Brain pericyte (primary cell): ENCODE measurements around the gene MATCAP1.

Source experiments
- DNase-seq: peaks from one replicate; pipeline ENCODE4 v3.0.0-alpha.2; 2012; ENCODE audit warnings: low read depth, low spot score

MATCAP1 gene

DNA sequence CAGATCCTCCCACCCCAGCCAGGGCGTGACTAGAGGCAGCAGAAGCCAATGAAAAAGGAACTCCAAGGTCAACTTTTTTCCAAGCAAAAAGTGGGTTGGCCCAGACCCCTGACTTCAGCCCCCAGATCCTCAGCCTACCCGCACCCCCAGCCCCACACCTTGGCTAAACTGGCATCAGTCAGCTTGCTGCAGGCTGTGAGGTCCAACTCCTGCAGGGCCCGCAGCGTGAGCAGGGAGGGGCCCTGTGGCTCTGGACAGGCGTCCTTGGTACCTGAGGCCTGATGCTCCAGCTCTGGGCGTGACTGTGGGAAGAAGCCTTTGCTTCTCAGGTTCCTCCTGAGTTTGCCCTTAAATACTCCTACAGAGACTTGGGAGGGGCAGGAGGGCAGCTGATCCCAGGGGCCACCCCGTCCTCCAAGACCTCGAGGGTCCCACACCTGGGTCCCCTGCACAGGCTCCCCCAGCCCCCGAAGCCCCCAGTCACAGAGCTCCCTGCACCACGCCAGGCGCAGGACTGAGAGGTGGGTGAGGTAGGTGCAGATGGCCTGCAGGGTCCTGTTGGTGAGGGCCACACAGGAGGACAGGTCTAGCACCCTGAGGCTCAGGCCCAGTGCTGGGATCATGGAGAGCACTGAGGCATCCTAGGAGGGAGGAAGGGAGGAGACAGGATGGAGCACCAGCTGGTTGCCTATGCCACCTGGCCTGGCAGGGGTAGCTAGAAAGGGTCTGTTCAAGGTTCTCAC lies 24.6 kb upstream of the MATCAP1 start:
- DNase-seq, result no peak

DNA sequence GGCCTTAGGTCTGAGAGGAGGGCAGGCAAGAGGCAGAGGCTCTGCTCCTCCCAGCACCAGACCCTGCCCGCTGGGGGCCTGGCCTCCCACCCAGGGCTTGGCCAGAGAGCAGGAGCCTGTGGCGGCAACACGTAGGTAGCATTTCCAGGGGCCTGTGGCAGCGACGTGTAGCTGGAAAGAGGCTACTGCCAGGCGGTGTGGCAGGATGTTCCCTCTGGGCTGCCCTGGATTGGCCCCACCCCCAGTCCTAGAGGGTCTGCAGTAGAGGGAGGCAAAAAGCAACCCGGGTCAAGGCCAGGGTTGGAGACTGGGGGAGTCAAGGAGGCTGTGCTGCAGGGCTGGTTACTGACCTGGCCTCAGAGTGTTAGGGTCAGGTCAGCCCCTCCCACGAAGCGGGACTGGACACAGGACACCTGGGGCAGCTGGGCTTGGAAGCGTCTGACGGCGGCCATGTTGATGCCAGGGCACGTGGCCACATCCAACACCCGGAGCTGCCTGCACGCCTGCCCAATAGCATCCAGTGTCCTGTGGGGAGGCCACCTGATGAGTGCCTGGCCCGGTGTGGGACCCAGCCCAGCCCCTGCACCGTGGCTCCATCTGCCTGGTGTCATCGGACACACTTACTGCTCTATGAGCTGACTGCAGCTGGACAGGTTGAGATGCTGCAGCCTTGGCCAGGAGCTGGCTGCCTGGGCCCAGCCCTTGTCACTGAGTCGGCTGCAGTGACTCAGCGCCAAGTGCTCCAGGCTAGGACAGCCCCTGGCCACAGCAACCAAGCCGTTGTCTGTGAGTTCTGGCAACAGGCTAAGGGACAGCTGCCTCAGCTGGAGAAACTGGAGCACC lies 23.7 kb upstream of the MATCAP1 start:
- no peak for DNase-seq

DNA sequence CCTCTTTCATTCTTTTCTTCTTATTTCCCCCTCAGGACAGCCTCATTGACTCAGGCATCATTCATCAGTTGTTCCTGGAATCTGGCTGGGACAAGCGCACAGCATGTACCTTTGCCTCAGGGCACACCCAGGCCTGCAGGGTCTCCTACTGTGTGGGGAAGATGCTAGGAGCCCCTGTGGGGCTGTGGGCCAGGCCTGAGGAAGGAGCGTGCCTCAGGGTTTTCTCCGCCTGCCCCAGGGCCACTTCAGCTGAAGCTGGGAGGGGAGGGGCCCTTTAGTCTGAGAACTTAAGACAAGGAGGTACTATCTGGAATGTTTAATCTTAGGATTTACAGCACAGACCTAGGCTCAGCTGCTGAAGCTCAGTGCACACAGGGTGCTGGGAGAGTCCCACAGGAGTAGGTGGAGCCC lies 23.1 kb upstream of the MATCAP1 start:
- no peak for DNase-seq

DNA sequence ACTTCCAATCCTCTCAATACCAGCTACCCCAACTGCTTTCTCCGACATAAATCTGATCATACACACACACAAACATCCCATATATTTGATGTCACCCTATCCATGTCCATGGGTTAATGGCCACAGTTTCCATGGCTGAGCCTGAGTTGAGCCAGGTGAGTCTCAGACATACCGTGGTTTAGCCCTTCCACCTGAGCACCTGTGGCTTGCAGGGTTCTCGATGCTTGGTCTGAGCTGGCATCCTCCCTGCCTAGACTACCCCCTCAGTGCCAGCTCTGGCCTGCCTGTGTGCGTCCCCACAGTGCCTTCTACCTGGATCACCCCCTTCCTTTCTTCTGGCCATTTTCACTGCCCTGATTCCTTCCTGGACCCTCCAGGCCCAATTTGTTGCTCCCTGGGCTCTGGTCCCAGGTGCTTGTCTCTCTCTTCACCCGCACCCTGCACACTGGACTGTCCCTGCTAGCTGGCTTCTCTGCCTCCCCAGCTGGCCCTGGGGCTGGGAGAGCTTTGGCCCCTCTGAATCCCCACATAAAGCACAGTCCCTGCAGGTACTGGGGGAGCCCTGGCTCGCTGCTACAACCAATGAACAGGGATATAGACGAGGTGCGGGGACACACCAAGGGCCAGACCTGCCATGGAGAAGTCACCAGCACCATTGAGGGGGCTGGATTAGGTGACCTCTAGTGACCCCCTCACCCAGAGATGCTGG lies 22.5 kb upstream of the MATCAP1 start:
- DNase-seq, result no peak

DNA sequence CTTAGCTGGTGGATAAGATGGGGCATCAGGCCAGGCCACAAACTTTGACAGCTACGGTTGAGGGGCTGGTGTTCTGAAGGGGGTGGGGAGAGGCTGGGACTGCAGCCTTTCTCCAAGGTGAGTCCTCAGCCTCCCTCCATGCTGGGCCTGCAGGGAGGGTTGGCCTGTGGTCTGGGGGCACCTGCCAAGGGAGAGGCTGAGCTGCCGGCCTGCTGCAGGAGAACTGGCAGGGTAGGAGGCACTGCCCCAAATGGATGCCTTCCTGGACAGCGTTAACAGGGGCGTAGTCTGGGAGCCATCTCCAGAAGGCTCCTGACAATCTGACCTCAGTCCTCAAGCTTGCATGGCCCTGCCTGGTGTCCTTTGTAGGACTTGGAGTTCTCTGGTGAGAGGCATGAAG lies 20.3 kb upstream of the MATCAP1 start:
- DNase-seq, result no peak

DNA sequence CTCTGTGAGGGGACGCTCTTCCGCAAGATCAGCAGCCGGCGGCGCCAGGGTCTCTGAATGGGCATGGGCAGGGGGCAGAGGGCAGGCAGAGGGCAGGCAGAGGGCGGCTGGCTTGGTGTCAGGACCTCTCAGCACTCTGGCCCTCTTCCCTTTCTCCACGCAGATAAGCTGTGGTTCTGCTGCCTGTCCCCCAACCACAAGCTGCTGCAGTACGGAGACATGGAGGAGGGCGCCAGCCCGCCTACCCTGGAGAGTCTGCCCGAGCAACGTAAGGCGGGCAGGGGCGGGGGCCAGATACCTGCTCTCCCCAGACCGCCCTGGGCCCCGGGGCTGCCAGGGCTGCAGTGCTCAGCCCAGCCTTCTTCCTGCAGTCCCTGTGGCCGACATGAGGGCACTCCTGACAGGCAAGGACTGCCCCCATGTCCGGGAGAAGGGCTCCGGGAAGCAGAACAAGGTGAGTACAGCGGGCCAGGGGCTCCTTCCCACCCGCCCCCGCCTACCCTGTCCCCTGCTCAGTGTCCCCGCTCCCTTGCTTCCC lies 19.3 kb upstream of the MATCAP1 start:
- DNase-seq, result no peak

DNA sequence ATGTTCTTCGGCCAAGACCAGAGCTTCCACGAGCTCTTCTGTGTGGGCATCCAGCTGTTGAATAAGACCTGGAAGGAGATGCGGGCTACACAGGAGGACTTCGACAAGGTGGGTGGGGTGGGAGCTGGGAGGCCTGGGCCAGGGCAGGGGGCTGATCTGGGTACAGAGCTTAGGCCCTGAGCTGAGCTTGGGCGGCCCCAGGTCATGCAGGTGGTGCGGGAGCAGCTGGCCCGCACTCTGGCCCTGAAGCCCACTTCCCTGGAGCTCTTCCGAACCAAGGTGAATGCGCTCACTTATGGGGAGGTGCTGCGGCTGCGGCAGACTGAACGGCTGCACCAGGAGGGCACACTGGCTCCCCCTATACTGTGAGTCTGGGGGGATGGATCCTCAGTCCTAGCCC lies 18.7 kb upstream of the MATCAP1 start:
- DNase-seq, result no peak

DNA sequence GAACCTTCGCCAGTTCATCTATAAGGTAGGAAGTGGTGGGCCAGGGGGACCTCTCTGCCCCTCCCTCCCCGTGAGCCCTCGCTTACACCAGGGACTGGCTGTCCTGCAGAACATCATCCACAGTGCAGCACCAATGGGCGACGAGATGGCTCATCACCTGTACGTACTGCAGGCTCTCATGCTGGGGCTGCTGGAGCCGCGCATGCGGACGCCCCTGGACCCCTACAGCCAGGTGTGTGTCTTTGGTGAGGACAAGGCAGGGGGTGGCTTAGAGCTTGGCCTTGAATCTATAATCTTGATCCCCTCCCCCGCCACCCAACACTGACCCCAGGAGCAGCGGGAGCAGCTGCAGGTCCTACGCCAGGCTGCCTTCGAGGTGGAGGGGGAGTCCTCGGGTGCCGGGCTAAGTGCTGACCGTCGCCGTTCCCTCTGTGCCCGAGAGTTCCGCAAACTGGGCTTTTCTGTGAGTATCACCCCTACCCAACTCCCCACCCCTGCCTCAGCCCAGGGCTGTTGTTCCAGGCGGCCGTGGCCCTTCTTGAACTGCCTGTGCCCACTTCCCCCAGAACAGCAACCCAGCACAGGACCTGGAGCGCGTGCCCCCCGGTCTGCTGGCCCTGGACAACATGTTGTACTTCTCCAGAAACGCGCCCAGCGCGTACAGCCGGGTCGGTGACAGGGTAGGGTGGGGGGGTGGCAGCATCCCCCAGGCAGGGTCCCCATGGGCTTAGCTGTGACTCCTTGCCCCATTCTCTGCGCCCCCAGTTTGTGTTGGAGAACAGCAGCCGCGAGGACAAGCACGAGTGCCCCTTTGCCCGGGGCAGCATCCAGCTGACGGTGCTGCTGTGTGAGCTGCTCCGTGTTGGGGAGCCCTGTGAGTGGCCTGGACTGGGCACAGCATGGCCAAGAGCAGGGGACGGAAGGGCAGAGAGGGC lies 17.9 kb upstream of the MATCAP1 start:
- DNase-seq, result no peak

DNA sequence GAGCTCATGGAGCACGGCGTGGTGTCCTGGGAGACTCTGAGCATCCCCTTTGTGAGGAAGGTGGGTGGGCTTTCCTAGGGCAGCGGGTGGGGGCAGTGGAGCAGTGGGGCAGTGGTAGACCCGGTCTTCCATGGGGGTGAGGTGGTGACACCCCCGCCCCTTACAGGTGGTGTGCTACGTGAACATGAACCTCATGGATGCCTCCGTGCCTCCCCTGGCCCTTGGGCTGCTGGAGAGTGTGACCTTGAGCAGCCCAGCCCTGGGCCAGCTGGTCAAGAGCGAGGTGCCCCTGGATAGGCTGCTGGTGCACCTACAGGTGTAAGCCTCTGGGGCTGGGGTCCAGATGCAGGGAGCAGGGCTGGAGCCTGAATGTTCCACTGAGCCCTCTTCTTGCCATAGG lies 16.7 kb upstream of the MATCAP1 start:
- DNase-seq, result no peak

DNA sequence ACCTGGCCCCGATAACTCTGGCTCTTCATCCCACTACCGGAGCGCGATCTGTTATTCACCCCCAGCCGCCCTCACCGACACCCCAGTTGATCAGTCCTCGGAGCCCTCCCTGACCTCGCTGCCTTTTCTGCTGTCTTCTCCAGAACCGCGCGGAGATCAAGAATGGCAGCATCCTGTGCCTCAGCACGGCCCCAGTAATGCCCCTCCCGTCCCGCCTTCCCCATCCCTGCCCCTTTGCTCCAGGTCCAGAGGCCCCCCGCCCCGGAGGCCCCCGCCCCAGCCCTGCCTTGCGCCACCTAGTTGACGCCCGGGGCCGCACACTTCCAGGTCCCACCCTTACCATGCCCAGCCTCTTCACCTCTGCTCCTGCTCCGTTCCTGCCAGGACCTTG lies 16.0 kb upstream of the MATCAP1 start:
- DNase-seq, result no peak

DNA sequence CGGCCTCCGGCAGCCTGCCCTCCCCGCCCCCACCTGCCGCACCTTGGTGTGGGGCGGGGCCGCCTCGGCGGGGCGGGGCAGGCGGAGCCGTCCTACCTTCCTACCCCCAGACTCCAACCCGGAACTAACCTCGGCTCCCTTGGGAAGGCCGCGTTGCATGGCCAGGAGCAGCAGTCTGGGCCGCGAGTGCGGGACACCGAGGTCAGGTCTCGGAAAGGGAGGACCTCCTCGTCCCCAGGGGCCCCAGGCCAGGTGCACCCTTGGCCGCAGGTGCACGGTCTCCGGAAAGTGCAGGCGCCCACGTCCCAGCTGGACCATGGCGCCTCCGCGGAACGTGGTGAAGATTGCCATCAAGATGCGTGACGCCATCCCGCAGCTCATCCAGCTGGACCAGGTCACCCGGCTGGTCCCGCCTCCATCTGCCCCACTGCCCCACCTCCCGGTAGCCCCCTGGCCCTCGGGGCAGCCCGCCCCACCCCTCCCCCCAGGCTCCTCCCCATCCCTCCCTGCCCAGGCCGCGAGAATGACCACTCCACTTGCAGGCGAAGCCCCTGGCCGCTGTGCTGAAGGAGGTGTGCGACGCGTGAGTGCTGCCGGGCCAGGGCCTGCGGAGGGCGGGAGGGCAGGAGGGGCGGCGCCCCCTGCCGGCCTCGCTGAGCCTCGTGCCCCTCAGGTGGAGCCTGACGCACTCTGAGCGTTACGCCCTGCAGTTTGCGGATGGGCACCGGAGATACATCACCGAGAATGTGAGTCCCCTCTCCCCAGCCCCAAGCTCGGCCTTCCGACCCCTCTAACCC lies 15.4 kb upstream of the MATCAP1 start, which contains the start of gene ELMO3:
ELMO3 (plus strand) TSS at position 121 of the 797 bp plus-strand sequence; CDS start at position 317, 196 bp downstream.
- DNase-seq, result no peak

DNA sequence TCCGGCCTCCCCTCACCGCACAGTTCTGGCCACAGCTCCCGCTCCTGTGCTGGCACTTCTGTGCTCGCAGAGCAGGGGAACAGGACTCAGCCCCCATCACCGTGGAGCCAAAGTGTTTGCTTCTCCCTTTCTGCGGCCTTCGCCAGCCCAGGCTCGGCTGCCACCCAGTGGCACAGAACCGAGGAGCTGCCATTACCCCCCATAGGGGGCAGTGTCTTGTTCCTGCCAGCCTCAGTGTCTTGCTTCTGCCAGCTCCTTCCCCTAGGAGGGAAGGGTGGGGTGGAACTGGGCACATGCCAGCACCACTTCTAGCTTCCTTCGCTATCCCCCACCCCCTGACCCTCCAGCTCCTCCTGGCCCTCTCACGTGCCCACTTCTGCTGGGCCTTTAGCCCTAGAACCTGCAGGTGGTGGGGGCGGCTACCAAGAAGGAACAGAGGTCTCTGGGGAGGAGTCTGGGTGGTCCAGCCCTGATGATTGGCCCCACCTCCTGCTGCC lies 14.5 kb upstream of the MATCAP1 start:
- no peak for DNase-seq

DNA sequence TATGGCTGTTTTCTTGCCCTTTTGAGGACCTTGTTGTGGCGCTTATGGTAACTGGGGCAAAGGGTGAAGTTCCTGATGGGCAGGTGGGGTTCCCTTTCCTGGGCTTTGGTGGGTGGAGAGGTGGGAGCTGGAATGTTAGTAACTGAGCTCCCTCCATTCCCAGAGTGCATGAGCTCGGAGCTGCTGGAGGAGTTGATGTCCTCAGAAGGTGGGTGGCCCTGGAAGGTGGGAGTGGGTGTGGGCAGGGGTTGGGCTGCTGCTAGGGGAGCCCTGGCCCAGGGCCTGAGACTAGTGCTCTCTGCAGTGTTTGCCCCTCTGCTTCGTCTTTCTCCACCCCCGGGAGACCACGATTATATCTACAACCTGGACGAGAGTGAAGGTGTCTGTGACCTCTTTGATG lies 13.9 kb upstream of the MATCAP1 start:
- DNase-seq, result no peak

DNA sequence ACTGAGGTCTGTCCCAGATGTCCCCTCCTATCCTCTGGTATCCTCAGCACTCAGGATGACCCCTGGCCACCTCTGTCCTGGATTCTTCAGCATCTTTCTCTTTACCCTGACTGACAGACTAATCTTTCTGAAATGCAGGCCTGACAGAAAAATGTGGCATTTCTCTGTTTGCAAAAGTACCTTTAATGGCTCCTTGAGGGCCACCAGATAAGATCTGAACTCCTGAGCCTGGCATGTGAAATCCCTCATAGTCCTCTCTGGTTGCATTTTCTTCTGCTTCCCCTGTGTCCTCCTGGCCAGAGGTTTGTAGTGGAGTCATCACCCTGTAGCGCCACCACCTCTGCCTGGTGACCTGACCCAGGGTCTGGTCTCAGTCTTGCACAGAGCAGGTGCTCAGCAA lies 13.1 kb upstream of the MATCAP1 start:
- DNase-seq, result no peak

DNA sequence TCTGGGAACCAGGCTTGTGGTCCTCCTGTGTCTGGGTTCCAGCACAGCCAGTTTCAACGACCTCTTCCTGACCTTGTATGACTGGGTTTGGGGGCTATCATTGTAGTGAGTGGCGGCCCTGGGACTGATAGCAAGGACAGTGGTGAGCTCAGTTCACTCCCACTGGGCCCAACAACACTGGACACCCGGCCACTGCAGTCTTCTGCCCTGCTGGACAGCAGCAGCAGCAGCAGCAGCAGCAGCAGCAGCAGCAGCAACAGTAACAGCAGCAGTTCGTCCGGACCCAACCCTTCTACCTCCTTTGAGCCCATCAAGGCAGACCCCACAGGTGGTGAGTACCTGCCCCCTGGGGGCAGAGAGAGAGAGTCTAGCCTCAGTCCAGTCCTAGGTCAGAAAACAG lies 11.9 kb upstream of the MATCAP1 start:
- no peak for DNase-seq

DNA sequence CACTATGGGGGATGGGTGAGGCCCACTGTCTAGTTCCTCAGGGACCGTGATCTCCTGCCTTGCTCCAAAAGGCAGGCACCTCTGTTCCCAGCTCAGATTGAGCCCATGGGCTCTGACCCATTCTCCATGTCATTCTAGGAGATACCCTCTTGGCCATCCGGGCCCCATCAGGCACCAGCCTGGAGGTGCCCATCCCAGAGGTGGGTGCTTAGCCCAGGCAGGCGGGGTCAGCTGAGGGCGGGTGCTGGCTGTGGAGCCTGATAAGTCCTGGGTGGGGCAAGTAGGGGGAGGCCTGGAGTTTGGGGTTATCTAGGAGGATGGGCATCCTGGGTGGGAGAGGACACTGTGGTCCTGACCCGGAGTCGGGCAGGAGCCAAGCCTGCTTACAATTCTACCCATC lies 10.5 kb upstream of the MATCAP1 start:
- DNase-seq, result no peak

DNA sequence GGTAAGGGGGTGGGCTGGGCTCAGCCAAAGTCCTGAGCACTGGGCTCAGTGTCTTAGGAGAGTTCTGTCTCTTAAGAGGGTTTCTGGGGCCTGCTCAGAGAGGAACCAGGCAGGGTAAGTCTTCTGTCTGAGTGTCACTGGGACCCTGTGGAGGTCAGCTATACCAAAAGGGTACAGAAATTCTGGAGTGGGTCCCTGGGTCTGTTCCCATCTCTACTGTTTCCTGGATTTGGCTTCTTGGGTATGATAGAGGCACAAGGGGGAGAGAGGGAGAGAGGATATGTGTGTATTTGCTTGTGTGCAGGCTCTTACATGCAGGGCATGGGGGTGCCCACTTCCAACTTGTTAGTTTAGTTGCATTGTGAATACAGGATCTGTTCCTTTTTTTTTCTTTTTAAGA lies 9.8 kb upstream of the MATCAP1 start:
- no peak for DNase-seq

DNA sequence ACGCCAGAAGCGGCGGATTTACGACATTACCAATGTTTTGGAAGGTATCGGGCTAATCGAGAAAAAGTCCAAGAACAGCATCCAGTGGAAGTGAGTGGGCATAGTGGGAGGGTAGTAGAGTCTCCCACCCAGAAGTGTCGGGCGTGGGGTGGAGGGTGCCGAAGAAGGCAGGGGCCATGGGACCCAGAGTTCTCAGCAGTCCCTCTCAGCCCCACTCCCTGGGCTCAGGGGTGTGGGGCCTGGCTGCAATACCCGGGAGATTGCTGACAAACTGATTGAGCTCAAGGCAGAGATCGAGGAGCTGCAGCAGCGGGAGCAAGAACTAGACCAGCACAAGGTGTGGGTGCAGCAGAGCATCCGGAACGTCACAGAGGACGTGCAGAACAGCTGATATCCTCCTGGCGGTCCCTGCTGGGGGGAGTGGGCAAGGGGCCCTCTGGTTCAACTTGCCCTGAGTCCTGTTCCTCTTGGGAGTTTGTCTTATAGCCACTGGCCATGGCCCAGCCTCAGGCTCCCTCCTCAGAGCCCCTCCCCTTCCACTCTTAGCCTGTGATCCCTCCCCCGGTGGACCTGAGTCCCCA lies 9.1 kb upstream of the MATCAP1 start:
- no peak for DNase-seq

DNA sequence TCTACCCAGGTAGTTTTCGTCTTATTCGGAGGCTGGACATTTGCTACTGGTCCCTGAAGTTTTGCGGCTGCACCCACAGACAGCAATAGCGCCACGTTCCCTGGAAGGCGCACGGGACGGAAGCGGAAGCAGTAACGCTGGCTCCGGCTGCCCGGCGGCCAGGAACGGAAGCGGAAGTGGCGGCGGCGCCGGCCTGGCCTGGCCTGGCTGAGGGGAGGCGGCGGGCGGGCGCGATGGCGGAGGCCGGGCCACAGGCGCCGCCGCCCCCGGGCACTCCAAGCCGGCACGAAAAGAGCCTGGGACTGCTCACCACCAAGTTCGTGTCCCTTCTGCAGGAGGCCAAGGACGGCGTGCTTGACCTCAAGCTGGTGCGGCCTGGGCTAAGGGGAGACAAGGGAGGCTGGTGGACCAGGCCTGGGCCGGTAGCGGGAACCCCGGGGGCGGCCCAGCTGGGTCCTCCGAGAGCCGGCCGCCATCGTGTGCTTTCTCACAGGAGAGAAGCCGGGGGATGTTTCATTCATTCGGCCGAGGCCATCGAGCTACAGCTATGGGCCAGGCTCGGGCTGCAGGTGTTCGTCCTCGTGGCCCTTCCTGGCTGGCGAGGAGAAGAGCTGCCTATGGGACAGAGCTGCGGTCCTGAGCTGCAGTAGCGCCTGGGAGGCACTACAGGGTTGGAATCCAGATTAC lies 8.4 kb upstream of the MATCAP1 start, which contains the start of gene E2F4:
E2F4 (plus strand) TSS at position 161 of the 687 bp plus-strand sequence; CDS start at position 234, 73 bp downstream.
- DNase-seq, result peak; percentile 70
